OCI-LY1 (cell line): ENCODE results near the gene PXT1.

Experiments
- H2AFZ ChIP-seq: fragments of 200-600 bp; sonication (generic), shearing (Covaris generic); 2 replicates; pipeline ENCODE4 v1.6.0; 2014; ENCODE audit warnings: antibody characterized with exemption, mild to moderate bottlenecking, low read length
- H3F3A ChIP-seq: fragments of 200-600 bp; sonication (generic), shearing (Covaris generic); 2 replicates; pipeline ENCODE4 v1.6.0; 2014; ENCODE audit warnings: mild to moderate bottlenecking, antibody characterized with exemption, low read length, moderate library complexity; ENCODE audit not compliant: insufficient read depth
- H3K27ac ChIP-seq: fragments of 200-600 bp; sonication (generic); 2 replicates; pipeline ENCODE4 v1.5.1; 2014; ENCODE audit warnings: low read length, mixed run types, mild to moderate bottlenecking, low read depth; ENCODE audit not compliant: poor library complexity, severe bottlenecking
- H3K27me3 ChIP-seq: fragments of 200-600 bp; sonication (generic); 2 replicates; pipeline ENCODE4 v1.6.0; 2014; ENCODE audit warnings: antibody characterized with exemption, mild to moderate bottlenecking, low read length, moderate library complexity; ENCODE audit not compliant: insufficient read depth
- H3K36me3 ChIP-seq: fragments of 200-600 bp; sonication (generic); 2 replicates; pipeline ENCODE4 v1.6.1; 2014; ENCODE audit warnings: mild to moderate bottlenecking, antibody characterized with exemption, low read length, moderate library complexity, mixed read lengths; ENCODE audit not compliant: insufficient read depth
- H3K4me1 ChIP-seq: fragments of 200-600 bp; sonication (generic); 2 replicates; pipeline ENCODE4 v1.5.1; 2014; ENCODE audit warnings: mild to moderate bottlenecking, low read length, moderate library complexity; ENCODE audit not compliant: insufficient read depth, severe bottlenecking
- H3K4me2 ChIP-seq: fragments of 200-600 bp; sonication (generic), shearing (Covaris generic); 2 replicates; pipeline ENCODE4 v1.6.1; 2014; ENCODE audit warnings: low read length
- H3K4me3 ChIP-seq: fragments of 200-600 bp; sonication (generic); 2 replicates; pipeline ENCODE4 v1.5.1; 2014; ENCODE audit warnings: low read length, low read depth, mild to moderate bottlenecking, mixed read lengths; ENCODE audit not compliant: poor library complexity, severe bottlenecking
- H3K79me2 ChIP-seq: fragments of 200-600 bp; shearing (Covaris generic); 2 replicates; pipeline ENCODE4 v1.6.1; 2016; ENCODE audit warnings: mixed run types, low read length, mixed read lengths; ENCODE audit not compliant: insufficient read depth
- H3K9ac ChIP-seq: fragments of 200-600 bp; sonication (generic), shearing (Covaris generic); 2 replicates; pipeline ENCODE4 v1.6.1; 2014; ENCODE audit warnings: mild to moderate bottlenecking, low read length, mixed read lengths
- H3K9me2 ChIP-seq: fragments of 200-600 bp; sonication (generic), shearing (Covaris generic); 2 replicates; pipeline ENCODE4 v1.6.1; 2014; ENCODE audit warnings: low read depth, mild to moderate bottlenecking, low read length, mixed read lengths
- H3K9me3 ChIP-seq: fragments of 200-600 bp; shearing (Covaris generic); 2 replicates; pipeline ENCODE4 v1.6.1; 2014; ENCODE audit warnings: low read length, mixed read lengths
- H4K20me1 ChIP-seq: fragments of 200-600 bp; sonication (generic), shearing (Covaris generic); 2 replicates; pipeline ENCODE4 v1.6.0; 2016; ENCODE audit warnings: mild to moderate bottlenecking, low read length; ENCODE audit not compliant: insufficient read depth
- EZH2 ChIP-seq: fragments of 200-600 bp; sonication (generic), shearing (Covaris generic); IDR thresholded peaks from 2 replicates; pipeline ENCODE4 v1.8.0; 2017; ENCODE audit warnings: borderline replicate concordance, mixed run types, mild to moderate bottlenecking, antibody characterized with exemption, low read length, moderate library complexity, mixed read lengths
- TF ChIP-seq, protein P1 (sequence below): fragments of 200-600 bp; sonication (generic), shearing (Covaris generic); IDR thresholded peaks from 2 replicates; pipeline ENCODE4 v1.5.1; 2017; ENCODE audit warnings: mild to moderate bottlenecking, antibody characterized with exemption, low read length, moderate library complexity, mixed read lengths

The PXT1 gene

GRCh38 chr6:36376742-36377141, 65.9 kb downstream of the PXT1 start:
- Histone ChIP-seq H3K4me1 (no peaks in the 10 kb centered on the region), H3K27ac (no peak overlapping the region), H3K9me2 (no peaks in the 10 kb centered on the region), H3K27me3 (peaks cover 5% of the 10 kb centered on the region; the same call in 1 of the 2 replicates), H3K9ac (no peak overlapping the region), H3K4me2 (no peak overlapping the region), H2AFZ (no peak overlapping the region), H3K9me3 (no peaks in the 10 kb centered on the region), H3K36me3 (no peaks in the 10 kb centered on the region), H3F3A (no peaks in the 10 kb centered on the region), H3K4me3 (no peak overlapping the region), H4K20me1 (no peaks in the 10 kb centered on the region), H3K79me2 (no peaks in the 10 kb centered on the region)
- no peak for TF ChIP-seq EZH2
- TF ChIP-seq, protein P1, sequence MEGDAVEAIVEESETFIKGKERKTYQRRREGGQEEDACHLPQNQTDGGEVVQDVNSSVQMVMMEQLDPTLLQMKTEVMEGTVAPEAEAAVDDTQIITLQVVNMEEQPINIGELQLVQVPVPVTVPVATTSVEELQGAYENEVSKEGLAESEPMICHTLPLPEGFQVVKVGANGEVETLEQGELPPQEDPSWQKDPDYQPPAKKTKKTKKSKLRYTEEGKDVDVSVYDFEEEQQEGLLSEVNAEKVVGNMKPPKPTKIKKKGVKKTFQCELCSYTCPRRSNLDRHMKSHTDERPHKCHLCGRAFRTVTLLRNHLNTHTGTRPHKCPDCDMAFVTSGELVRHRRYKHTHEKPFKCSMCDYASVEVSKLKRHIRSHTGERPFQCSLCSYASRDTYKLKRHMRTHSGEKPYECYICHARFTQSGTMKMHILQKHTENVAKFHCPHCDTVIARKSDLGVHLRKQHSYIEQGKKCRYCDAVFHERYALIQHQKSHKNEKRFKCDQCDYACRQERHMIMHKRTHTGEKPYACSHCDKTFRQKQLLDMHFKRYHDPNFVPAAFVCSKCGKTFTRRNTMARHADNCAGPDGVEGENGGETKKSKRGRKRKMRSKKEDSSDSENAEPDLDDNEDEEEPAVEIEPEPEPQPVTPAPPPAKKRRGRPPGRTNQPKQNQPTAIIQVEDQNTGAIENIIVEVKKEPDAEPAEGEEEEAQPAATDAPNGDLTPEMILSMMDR, result no peak

DNA sequence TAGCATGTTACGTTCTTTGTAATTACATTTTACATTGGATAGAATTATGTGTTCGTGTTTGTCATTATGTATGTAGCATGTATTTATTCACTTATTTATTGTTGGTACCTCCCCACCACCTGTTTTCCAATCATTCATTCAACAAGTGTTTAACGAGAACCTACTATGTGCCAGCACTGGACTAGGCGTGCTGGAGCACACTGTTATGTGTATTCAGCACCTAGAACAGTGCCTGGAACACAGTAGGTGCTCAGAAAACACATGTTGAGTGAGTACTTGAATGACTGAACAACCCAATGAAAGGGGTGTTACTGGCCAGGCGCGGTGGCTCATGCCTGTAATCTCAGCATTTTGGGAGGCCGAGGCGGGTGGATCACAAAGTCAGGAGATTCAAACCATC, 66.5 kb downstream of the PXT1 start:
- no peaks in the 10 kb centered on the region for H3F3A ChIP-seq
- TF ChIP-seq, protein P1, result no peak
- no peak for TF ChIP-seq EZH2
- H3K4me2 ChIP-seq, result no peak overlapping the region
- H3K27ac ChIP-seq, result no peak overlapping the region
- H3K79me2 ChIP-seq, result no peaks in the 10 kb centered on the region
- no peaks in the 10 kb centered on the region for H3K36me3 ChIP-seq
- no peak overlapping the region for H3K4me3 ChIP-seq
- no peaks in the 10 kb centered on the region for H4K20me1 ChIP-seq
- H2AFZ ChIP-seq, result no peak overlapping the region
- H3K27me3 ChIP-seq, result peaks cover 5% of the 10 kb centered on the region; the same call in 1 of the 2 replicates
- H3K9me3 ChIP-seq, result no peaks in the 10 kb centered on the region
- no peak overlapping the region for H3K9ac ChIP-seq
- H3K9me2 ChIP-seq, result no peaks in the 10 kb centered on the region
- H3K4me1 ChIP-seq, result no peaks in the 10 kb centered on the region

- Histone ChIP-seq H3K27me3 (peaks cover 5% of the 10 kb centered on the region; the same call in 1 of the 2 replicates), H3K27ac (no peak overlapping the region), H3F3A (no peaks in the 10 kb centered on the region), H3K9me2 (no peaks in the 10 kb centered on the region), H2AFZ (no peak overlapping the region), H3K4me3 (no peak overlapping the region), H3K9ac (no peak overlapping the region), H3K36me3 (no peaks in the 10 kb centered on the region), H3K79me2 (no peaks in the 10 kb centered on the region), H3K4me2 (no peak overlapping the region), H3K4me1 (no peaks in the 10 kb centered on the region), H4K20me1 (no peaks in the 10 kb centered on the region), H3K9me3 (no peaks in the 10 kb centered on the region)
- TF ChIP-seq, protein P1, result no peak
- no peak for TF ChIP-seq EZH2
Measured at GRCh38 chr6:36375644-36376155, 67.0 kb downstream of the PXT1 start.
